GM12864 (cell line): ENCODE measurements around the gene ANKDD1B.
"Not testable (repeated sequence)": the region's sequence is repeated elsewhere in the genome, so short reads cannot be mapped to it uniquely, and the experiment has no call there.

Source experiments
- DNase-seq: peaks from one replicate; pipeline ENCODE4 v3.0.0-alpha.2; 2011; ENCODE audit warnings: low read depth
- H3K4me3 ChIP-seq: 2 replicates; pipeline ENCODE4 v1.5.1; 2011; ENCODE audit warnings: mild to moderate bottlenecking, low read depth, low read length, control low read depth
- CTCF ChIP-seq: IDR thresholded peaks from 2 replicates; pipeline ENCODE4 v1.5.1; 2011; ENCODE audit warnings: low read depth, mild to moderate bottlenecking, moderate library complexity, low read length, control low read depth, inconsistent platforms; ENCODE audit errors: missing control alignments

Gene ANKDD1B

GRCh38 chr5:75611311-75612225 is at the start of gene ANKDD1B:
Gene ANKDD1B (plus strand): TSS chr5:75611453. CDS start chr5:75611635, 182 bp downstream.
- TF ChIP-seq CTCF, result no peak
- DNase-seq, result no peak
- H3K4me3 ChIP-seq, result no peak within 1 kb of the TSS

- H3K4me3 ChIP-seq, result peak overlapping the region; percentile 22; the same call in 1 of the 2 replicates
- DNase-seq, result not testable (repeated sequence)
These were observed 45.1 kb upstream of the ANKDD1B start for GRCh38 chr5:75565991-75566709.

GRCh38 chr5:75566710-75567309 is 44.4 kb upstream of the ANKDD1B start:
- peak overlapping the region; percentile 22; the same call in 1 of the 2 replicates for H3K4me3 ChIP-seq
- TF ChIP-seq CTCF, result no peak
- DNase-seq, result peak; percentile 73

GRCh38 chr5:75567710-75568109 is 43.5 kb upstream of the ANKDD1B start:
- no peak for DNase-seq
- H3K4me3 ChIP-seq, result no peak overlapping the region

GRCh38 chr5:75568202-75568601 is 43.1 kb upstream of the ANKDD1B start:
- no peak for DNase-seq
- no peak overlapping the region for H3K4me3 ChIP-seq
- no peak for TF ChIP-seq CTCF

More at GRCh38 chr5:75567710-75568109, 43.5 kb upstream of the ANKDD1B start:
- no peak for TF ChIP-seq CTCF

- no peak for DNase-seq
- H3K4me3 ChIP-seq, result no peak overlapping the region
- no peak for TF ChIP-seq CTCF
These were observed 39.7 kb upstream of the ANKDD1B start for GRCh38 chr5:75571547-75571946.

GRCh38 chr5:75574791-75575190 is 36.5 kb upstream of the ANKDD1B start:
- no peak for TF ChIP-seq CTCF
- peak overlapping the region; percentile 39; the same call in 1 of the 2 replicates for H3K4me3 ChIP-seq
- no peak for DNase-seq

GRCh38 chr5:75578280-75578679 is 33.0 kb upstream of the ANKDD1B start:
- H3K4me3 ChIP-seq, DNase-seq: not testable (repeated sequence)
